ENCODE results near the gene ANGPTL2.

DNA sequence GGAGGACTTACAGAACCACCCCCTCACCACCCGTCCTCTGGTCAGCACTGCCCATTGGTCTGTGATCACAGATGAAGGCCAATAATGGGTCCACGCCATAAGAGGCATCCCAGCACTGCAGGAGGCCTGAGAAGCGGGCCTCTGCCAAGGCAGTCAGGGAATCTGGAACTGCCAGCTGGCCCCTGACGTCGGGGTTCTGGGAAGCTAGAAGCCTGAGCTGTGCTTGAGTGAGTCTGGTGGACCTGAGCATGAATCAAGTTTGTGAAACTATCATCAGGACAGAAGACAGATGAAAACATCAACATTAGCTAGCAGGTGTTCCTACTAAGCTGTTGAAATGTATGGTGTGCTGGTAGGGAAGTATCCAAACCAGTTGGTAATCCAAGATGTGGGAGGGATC lies 7.8 kb downstream of the ANGPTL2 start:
- TF ChIP-seq, protein P1, sequence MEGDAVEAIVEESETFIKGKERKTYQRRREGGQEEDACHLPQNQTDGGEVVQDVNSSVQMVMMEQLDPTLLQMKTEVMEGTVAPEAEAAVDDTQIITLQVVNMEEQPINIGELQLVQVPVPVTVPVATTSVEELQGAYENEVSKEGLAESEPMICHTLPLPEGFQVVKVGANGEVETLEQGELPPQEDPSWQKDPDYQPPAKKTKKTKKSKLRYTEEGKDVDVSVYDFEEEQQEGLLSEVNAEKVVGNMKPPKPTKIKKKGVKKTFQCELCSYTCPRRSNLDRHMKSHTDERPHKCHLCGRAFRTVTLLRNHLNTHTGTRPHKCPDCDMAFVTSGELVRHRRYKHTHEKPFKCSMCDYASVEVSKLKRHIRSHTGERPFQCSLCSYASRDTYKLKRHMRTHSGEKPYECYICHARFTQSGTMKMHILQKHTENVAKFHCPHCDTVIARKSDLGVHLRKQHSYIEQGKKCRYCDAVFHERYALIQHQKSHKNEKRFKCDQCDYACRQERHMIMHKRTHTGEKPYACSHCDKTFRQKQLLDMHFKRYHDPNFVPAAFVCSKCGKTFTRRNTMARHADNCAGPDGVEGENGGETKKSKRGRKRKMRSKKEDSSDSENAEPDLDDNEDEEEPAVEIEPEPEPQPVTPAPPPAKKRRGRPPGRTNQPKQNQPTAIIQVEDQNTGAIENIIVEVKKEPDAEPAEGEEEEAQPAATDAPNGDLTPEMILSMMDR (IDR thresholded peaks at IDR 0.05), result no peak
- TF ChIP-seq POLR2A (IDR thresholded peaks at IDR 0.05), result no peak
